Activated T-helper 1 cell treated with Interleukin-2 at 50 U/mL for 16 hours (primary cell): ENCODE results near the gene ISYNA1.

ENCODE experiments used
- DNase-seq: peaks from one replicate; pipeline ENCODE4 v3.0.0-alpha.2; 2020; ENCODE audit warnings: low read depth

Gene ISYNA1

GRCh38 chr19:18431351-18432197, 6.4 kb downstream of the ISYNA1 start:
- no peak for DNase-seq

GRCh38 chr19:18430417-18431144, 7.4 kb downstream of the ISYNA1 start:
- DNase-seq, result no peak

GRCh38 chr19:18429717-18430416, 8.1 kb downstream of the ISYNA1 start:
- no peak for DNase-seq

- DNase-seq, result peak; percentile 75
These were observed 8.9 kb downstream of the ISYNA1 start for GRCh38 chr19:18428787-18429674.

- DNase-seq, result no peak
These were observed 9.7 kb downstream of the ISYNA1 start for GRCh38 chr19:18428173-18428786.

- no peak for DNase-seq
These were observed 10.2 kb downstream of the ISYNA1 start for GRCh38 chr19:18427743-18428113.

- DNase-seq, result no peak
These were observed 10.7 kb downstream of the ISYNA1 start for GRCh38 chr19:18427080-18427742.

- DNase-seq, result no peak
These were observed 11.5 kb downstream of the ISYNA1 start for GRCh38 chr19:18426416-18426767.

- no peak for DNase-seq
These were observed 12.2 kb downstream of the ISYNA1 start for GRCh38 chr19:18425515-18426415.

- DNase-seq, result no peak
These were observed 12.9 kb downstream of the ISYNA1 start for GRCh38 chr19:18424890-18425514.

GRCh38 chr19:18424122-18424889, 13.6 kb downstream of the ISYNA1 start:
- DNase-seq, result no peak

GRCh38 chr19:18423258-18424020, 14.5 kb downstream of the ISYNA1 start:
- no peak for DNase-seq

- no peak for DNase-seq
These were observed 15.3 kb downstream of the ISYNA1 start for GRCh38 chr19:18422530-18423191.

GRCh38 chr19:18421371-18421959, 16.5 kb downstream of the ISYNA1 start:
- no peak for DNase-seq

- DNase-seq, result no peak
These were observed 17.0 kb downstream of the ISYNA1 start for GRCh38 chr19:18420930-18421329.

GRCh38 chr19:18419699-18420460, 18.1 kb downstream of the ISYNA1 start:
- DNase-seq, result no peak
